GM12878 (cell line): ENCODE results near the gene YTHDF1. TPM values are rescaled to one million over a fixed set of nuclear protein-coding genes. Genes with fewer than 3 reads are reported as not detected.

ENCODE experiments used
- ATAC-seq: fragments of 200-7000 bp; cut with Tn5 transposase; 3 replicates; pipeline ENCODE4 v1.9.1; 2020; ENCODE audit warnings: mild to moderate bottlenecking, moderate library complexity
- BruUV-seq: library from RNA; stranded (reverse); fragments of 400-500 nt; replicated peaks from 2 replicates; lab custom pipeline; 2021; lab: Mats Ljungman, UMichigan
- CTCF ChIA-PET: fragments of 300-600 bp; sonication (Branson Sonifier 250); formaldehyde crosslinking; extraction: SDS; loops from one replicate; lab custom pipeline; 2021; ENCODE audit warnings: inconsistent platforms; lab: Yijun Ruan, JAX
- POLR2A ChIA-PET: fragments of 350-600 bp; formaldehyde crosslinking; extraction: SDS; loops from one replicate; lab custom pipeline; 2021; ENCODE audit warnings: inconsistent platforms; lab: Charles Lee
- RAD21 ChIA-PET: fragments of 300-600 bp; sonication (Branson Sonifier 250); formaldehyde crosslinking; loops from one replicate; lab custom pipeline; 2023; ENCODE audit warnings: antibody characterized with exemption; ENCODE audit not compliant: unreplicated experiment; lab: Charles Lee
- SMC1A ChIA-PET: fragments of 300-600 bp; sonication (Branson Sonifier 250); formaldehyde crosslinking; loops from one replicate; lab custom pipeline; 2023; ENCODE audit not compliant: unreplicated experiment, uncharacterized antibody; lab: Charles Lee
- DNase-seq: peaks from one replicate; pipeline ENCODE4 v3.0.0-alpha.2; 2011; ENCODE audit warnings: low read depth, low spot score
- FAIRE-seq: peaks from 3 replicates; lab custom pipeline; 2011; peaks lifted over from hg19 to GRCh38; lab: Jason Lieb, UNC
- H2AFZ ChIP-seq: 2 replicates; pipeline ENCODE4 v1.6.0; 2011; ENCODE audit warnings: low read depth, low read length, control low read depth; ENCODE audit not compliant: control insufficient read depth
- H3K27ac ChIP-seq: 2 replicates; pipeline ENCODE4 v1.5.1; 2011; ENCODE audit warnings: control low read depth; ENCODE audit not compliant: control insufficient read depth, insufficient read depth
- H3K27me3 ChIP-seq, 2 experiments: replicated peaks in 1 of 2; 2 replicates each; pipeline versions ENCODE4 v1.6.0 to v1.6.1; 2011; ENCODE audit warnings: low read length in 1 of 2; ENCODE audit not compliant: control insufficient read depth in 2 of 2, insufficient read depth in 2 of 2
- H3K36me3 ChIP-seq, 2 experiments: 2 replicates each; pipeline ENCODE4 v1.5.1; 2011; ENCODE audit warnings: low read length in 1 of 2; ENCODE audit not compliant: control insufficient read depth in 2 of 2, insufficient read depth in 2 of 2
- H3K4me1 ChIP-seq: 2 replicates; pipeline ENCODE4 v1.6.1; 2011; ENCODE audit warnings: mild to moderate bottlenecking, low read length, moderate library complexity, mixed read lengths; ENCODE audit not compliant: control insufficient read depth, insufficient read depth
- H3K4me2 ChIP-seq: 2 replicates; pipeline ENCODE4 v1.6.0; 2011; ENCODE audit warnings: control low read depth; ENCODE audit not compliant: control insufficient read depth, insufficient read depth
- H3K4me3 ChIP-seq: fragments of 200-600 bp; sonication (generic); 2 replicates; pipeline ENCODE4 v1.5.1; 2016
- H3K79me2 ChIP-seq: 2 replicates; pipeline ENCODE4 v1.6.0; 2011; ENCODE audit warnings: low read length; ENCODE audit not compliant: control insufficient read depth, insufficient read depth
- H3K9ac ChIP-seq: 2 replicates; pipeline ENCODE4 v1.8.0; 2011; ENCODE audit warnings: low read length, control low read depth, mixed read lengths; ENCODE audit not compliant: control insufficient read depth, insufficient read depth
- H3K9me3 ChIP-seq: replicated peaks from 3 replicates; pipeline ENCODE4 v1.5.1; 2011; ENCODE audit warnings: mild to moderate bottlenecking, low read length; ENCODE audit not compliant: control insufficient read depth, insufficient read depth
- H4K20me1 ChIP-seq: 2 replicates; pipeline ENCODE4 v1.6.0; 2011; ENCODE audit not compliant: control insufficient read depth, insufficient read depth
- ASH2L ChIP-seq: fragments of 300-600, 200-600 bp; sonication (generic); IDR thresholded peaks from 2 replicates; pipeline ENCODE4 v1.6.1; 2017; ENCODE audit warnings: low read depth, mild to moderate bottlenecking, borderline replicate concordance
- BRCA1 ChIP-seq: IDR thresholded peaks from 2 replicates; pipeline ENCODE4 v1.6.1; 2011; ENCODE audit warnings: low read depth, low read length, improper control_type of control experiment
- EP300 ChIP-seq, 2 experiments: fragments of 150-350 bp in 1 of 2; IDR thresholded peaks; 2 replicates each; pipeline ENCODE4 v1.6.1; 2011 to 2012; ENCODE audit warnings: low read depth in 2 of 2, low read length in 2 of 2, borderline replicate concordance in 1 of 2, improper control_type of control experiment in 1 of 2, inconsistent platforms in 1 of 2; ENCODE audit not compliant: control insufficient read depth in 1 of 2
- FOXK2 ChIP-seq: fragments of 450-650 bp; IDR thresholded peaks from 2 replicates; pipeline ENCODE4 v1.6.1; 2017; ENCODE audit warnings: mild to moderate bottlenecking, moderate library complexity
- IRF4 ChIP-seq: IDR thresholded peaks from 2 replicates; pipeline ENCODE4 v1.6.1; 2011; ENCODE audit warnings: low read depth, low read length
- SRF ChIP-seq, 2 experiments: IDR thresholded peaks; 2 replicates each; pipeline ENCODE4 v1.6.1; 2011; ENCODE audit warnings: low read depth in 2 of 2, low read length in 2 of 2, mild to moderate bottlenecking in 1 of 2, moderate library complexity in 1 of 2
- WGBS: methylation state at CpG from one replicate; pipeline ENCODE4 v1.1.6; 2016; ENCODE audit warnings: low lambda C conversion rate; ENCODE audit not compliant: insufficient replicate concordance, insufficient coverage; ENCODE audit errors: missing lambda C conversion rate; 5-methylcytosine and 5-hydroxymethylcytosine counted together
- in situ Hi-C: fragments of 300-500 bp; cut with MboI; formaldehyde crosslinking; loops from 9 replicates; pipeline ENCODE4 v1.14.3; 2018; ENCODE audit warnings: mixed read lengths
- intact Hi-C: fragments of 100-400 bp; cut with micrococcal nuclease; formaldehyde crosslinking; loops from one replicate; pipeline ENCODE4 v1.14.2; 2022; ENCODE audit not compliant: unreplicated experiment
- polyA plus RNA-seq, 11 experiments: library from polyadenylated mRNA; depleted of rRNA in 4 of 11; unstranded in 6 of 11; stranded (reverse) in 5 of 11; fragments of >200 nt; fragmentation: Nextera tagmentation in 4 of 11; fragmentation: Illumina TruSeq in 1 of 11; extraction: Ambion mirVana in 4 of 11; extraction: Trizol in 1 of 11; gene quantifications; 1 replicate in 1 of 11; 2 replicates in 10 of 11; pipeline versions ENCODE4 v1.2.1 to v1.2.3, GENCODE V29; 2011 to 2016; ENCODE audit warnings: inconsistent platforms in 2 of 11, missing spikeins in 2 of 11, low read depth in 1 of 11
- total RNA-seq, 4 experiments: library from RNA; depleted of rRNA in 3 of 4; stranded (reverse); fragments of >200 nt in 3 of 4; fragmentation: Illumina TruSeq in 1 of 4; extraction: Trizol in 1 of 4; gene quantifications; 2 replicates each; pipeline versions ENCODE4 v1.2.1 to v1.2.3, GENCODE V29; 2013 to 2021

YTHDF1 gene
- total and polyA plus RNA-seq, 10 of the 15 experiments (the other 5 are each of a cell fraction or from before 2014, with no cell fraction given) = 4.6 to 37.8 (median 20.5) TPM

GRCh38 chr20:63152322-63153253 is 63.3 kb downstream of the YTHDF1 start:
- peaks cover 0 to 6% of the 10 kb centered on the region in 2 experiments; a peak in 2 of 4 replicates for H3K27me3 ChIP-seq
- ChIA-PET SMC1A (no interaction called here), CTCF (no interaction called here), RAD21 (no interaction called here), POLR2A (no interaction called here)
- H2AFZ ChIP-seq = no peak overlapping the region
- FAIRE-seq (no peak), ATAC-seq (no peak), DNase-seq (no peak)
- no peaks in the 10 kb centered on the region for H3K79me2 ChIP-seq
- no peaks in the 10 kb centered on the region for H3K36me3 ChIP-seq
- BruUV-seq = no TSS peak
- intact Hi-C loops (no loop called here), in situ Hi-C loops (no loop called here)
- no peak overlapping the region for H3K4me3 ChIP-seq
- no peaks in the 10 kb centered on the region for H4K20me1 ChIP-seq
- no peaks in the 10 kb centered on the region for H3K4me1 ChIP-seq
- no peak overlapping the region for H3K9ac ChIP-seq
- H3K4me2 ChIP-seq = no peak overlapping the region
- TF ChIP-seq BRCA1 = no peak
- TF ChIP-seq SRF (IDR thresholded peaks at IDR 0.05; ENCODE audit: low read depth in 2 of 2, low read length in 2 of 2) = no peak
- no peak for TF ChIP-seq EP300 (IDR thresholded peaks at IDR 0.05; ENCODE audit: borderline replicate concordance in 1 of 2, control insufficient read depth in 1 of 2, low read depth in 2 of 2, low read length in 2 of 2)
- TF ChIP-seq IRF4 = no peak
- no peak for TF ChIP-seq FOXK2
- TF ChIP-seq ASH2L = no peak
- TF ChIP-seq, all 136 proteins: peak for 0
- WGBS = 50% methylated on average over 24 of the region's 28 CpGs
- H3K27ac ChIP-seq = no peak overlapping the region
- H3K9me3 ChIP-seq = no peaks in the 10 kb centered on the region; the same call in none of the 3 replicates
